Subcutaneous adipose tissue (tissue), 4 donors: Measurements from ENCODE around the gene CHD5. TPM values are rescaled to one million over a fixed set of nuclear protein-coding genes. Genes with fewer than 3 reads are reported as not detected.

Source experiments
- CTCF ChIP-seq: fragments of 450-650 bp; IDR thresholded peaks from one replicate; pipeline ENCODE4 v1.5.1; 2016; ENCODE audit warnings: low read depth, mild to moderate bottlenecking, control low read depth, antibody characterized with exemption, moderate library complexity
- total RNA-seq, 4 donors: library from RNA; depleted of rRNA; stranded (reverse); fragments of >200 nt; gene quantifications; one replicate each; pipeline ENCODE4 v1.1.0, GENCODE V29; 2016

The CHD5 gene
- total RNA-seq, 4 donors from 2014 or later, result 0.19 to 0.49 (median 0.22) TPM; not detected in 1

GRCh38 chr1:6144175-6144574 lies 35.9 kb downstream of the CHD5 start:
- no peak for TF ChIP-seq CTCF

GRCh38 chr1:6143395-6143794 lies 36.7 kb downstream of the CHD5 start:
- no peak for TF ChIP-seq CTCF

- no peak for TF ChIP-seq CTCF
Observed at GRCh38 chr1:6142734-6143133, 37.4 kb downstream of the CHD5 start.

- TF ChIP-seq CTCF, result no peak
Observed at GRCh38 chr1:6142036-6142621, 38.0 kb downstream of the CHD5 start.

- TF ChIP-seq CTCF, result no peak
Observed at GRCh38 chr1:6141592-6141991, 38.5 kb downstream of the CHD5 start.

- no peak for TF ChIP-seq CTCF
Observed at GRCh38 chr1:6140413-6140812, 39.7 kb downstream of the CHD5 start.

GRCh38 chr1:6137758-6138157 lies 42.4 kb downstream of the CHD5 start:
- TF ChIP-seq CTCF, result no peak
